IPS-NIHi7 (cell line): Measurements from ENCODE around the gene RAD50.
"Not testable (repeated sequence)": the region's sequence is repeated elsewhere in the genome, so short reads cannot be mapped to it uniquely, and the experiment has no call there.

ENCODE experiments used
- DNase-seq: peaks from one replicate; pipeline ENCODE4 v3.0.0; 2012; ENCODE audit warnings: mixed read lengths; ENCODE audit errors: extremely low spot score

Gene RAD50

GRCh38 chr5:132556763-132557477 is at the start of gene RAD50:
RAD50 (plus strand) TSS chr5:132556977; CDS start chr5:132557325, 348 bp downstream.
- DNase-seq: peak; percentile 92

- no peak for DNase-seq
Measured at GRCh38 chr5:132510076-132510475, 46.7 kb upstream of the RAD50 start.

DNA sequence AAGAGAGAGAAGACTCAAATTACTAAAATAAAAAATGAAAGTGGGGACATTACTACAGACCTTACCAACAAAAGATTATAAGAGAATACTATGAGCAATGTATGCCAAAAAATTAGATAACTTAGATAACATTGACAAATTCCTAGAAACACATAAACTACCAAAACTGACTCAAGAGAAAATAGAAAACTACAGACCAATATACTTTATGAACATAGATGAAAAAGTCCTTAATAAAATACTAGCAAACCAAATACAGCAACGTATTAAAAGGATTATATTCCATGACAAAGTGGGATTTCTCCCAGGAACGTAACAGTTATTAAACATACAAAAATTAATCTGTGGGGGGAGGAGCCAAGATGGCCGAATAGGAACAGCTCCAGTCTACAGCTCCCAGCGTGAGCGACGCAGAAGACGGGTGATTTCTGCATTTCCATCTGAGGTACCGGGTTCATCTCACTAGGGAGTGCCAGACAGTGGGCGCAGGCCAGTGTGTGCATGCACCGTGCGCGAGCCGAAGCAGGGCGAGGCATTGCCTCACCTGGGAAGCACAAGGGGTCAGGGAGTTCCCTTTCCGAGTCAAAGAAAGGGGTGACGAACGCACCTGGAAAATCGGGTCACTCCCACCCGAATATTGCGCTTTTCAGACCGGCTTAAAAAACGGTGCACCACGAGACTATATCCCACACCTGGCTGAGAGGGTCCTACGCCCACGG is 43.0 kb upstream of the RAD50 start:
- not testable (repeated sequence) for DNase-seq

DNA sequence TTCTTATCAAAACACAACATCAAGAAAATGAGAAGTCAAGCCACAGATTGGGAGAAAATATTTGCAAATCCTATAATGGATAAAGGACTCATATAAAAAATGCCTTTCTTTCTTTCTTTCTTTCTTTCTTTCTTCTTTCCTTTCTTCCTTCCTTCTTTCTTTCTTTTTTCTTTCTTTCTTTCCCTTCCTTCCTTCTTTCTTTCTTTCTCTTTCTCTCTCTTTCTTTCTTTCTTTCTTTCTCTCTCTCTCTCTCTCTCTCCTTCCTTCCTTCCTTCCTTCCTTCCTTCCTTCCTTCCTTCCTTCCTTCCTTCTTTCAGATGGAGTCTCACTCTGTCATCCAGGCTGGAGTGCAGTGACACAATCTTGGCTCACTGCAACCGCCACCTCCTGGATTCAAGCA is 34.7 kb upstream of the RAD50 start:
- DNase-seq: not testable (repeated sequence)

- DNase-seq: not testable (repeated sequence)
Measured at GRCh38 chr5:132524877-132525276, 31.9 kb upstream of the RAD50 start.

GRCh38 chr5:132525299-132525724 is 31.5 kb upstream of the RAD50 start:
- DNase-seq: no peak

DNA sequence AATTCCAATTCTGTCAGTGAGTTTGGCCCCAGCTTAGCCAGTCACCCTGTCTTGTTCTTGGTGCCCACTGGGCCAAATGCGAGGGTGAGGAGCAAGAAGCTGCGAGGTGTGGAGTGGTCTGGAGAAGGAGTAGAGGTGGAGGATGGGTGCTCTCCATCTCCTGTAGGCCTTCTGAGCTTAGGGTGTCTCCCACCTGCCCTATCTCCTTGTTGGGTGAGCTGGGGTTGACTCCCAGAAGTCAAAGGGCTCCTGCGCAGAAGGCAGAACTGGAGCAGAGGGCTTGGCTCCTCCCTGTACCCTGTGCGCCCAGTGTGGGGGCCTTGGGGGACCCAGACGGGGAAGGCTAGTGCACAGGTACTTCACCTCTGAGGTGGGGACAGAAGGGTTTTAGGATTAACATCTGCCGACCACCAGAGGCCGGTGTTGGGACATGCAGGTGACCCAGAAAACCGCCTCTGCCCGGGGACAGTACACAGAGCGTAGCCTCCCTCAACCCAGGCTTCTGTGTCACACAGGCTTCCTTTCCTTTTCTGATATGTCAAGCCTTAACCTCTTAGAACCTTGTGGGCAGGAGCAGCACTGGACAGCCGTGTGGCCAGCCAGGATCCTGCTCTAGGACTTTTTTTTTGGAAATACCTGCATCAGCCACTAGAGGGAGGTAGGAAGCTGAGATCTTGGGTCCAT is 30.3 kb upstream of the RAD50 start:
- peak; percentile 77 for DNase-seq

DNA sequence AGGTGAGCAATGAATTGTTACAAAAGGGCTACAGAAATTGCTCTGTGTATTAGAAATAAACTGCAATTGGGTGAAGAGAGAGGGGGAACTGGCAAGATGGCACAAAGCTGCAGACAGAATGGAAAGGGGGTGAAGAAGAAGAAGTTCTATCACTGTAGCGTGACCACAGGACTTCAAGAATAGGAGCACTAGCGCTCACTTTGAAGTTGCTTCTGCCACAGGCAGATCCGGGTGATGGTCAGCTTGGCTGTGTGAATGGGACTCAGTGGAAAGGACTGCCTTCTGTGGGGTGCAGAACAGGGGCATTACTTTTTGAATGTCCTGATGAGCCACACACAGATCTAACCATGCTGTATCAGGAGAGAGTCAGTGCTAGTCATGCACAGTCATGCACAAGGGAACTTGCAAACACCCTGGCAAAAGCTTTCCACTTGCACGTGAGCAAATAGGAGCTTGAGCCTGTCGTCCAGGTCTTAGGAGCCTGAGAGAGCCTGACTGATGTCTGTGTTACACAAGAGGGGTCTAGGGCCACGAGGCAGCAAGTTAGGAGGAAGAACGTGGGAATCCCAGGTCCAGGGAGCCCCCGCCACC is 29.7 kb upstream of the RAD50 start:
- no peak for DNase-seq

GRCh38 chr5:132528021-132528420 is 28.8 kb upstream of the RAD50 start:
- DNase-seq: no peak

- DNase-seq: no peak
Measured at GRCh38 chr5:132528866-132529634, 27.7 kb upstream of the RAD50 start.

GRCh38 chr5:132530946-132531345 is 25.8 kb upstream of the RAD50 start:
- no peak for DNase-seq

DNA sequence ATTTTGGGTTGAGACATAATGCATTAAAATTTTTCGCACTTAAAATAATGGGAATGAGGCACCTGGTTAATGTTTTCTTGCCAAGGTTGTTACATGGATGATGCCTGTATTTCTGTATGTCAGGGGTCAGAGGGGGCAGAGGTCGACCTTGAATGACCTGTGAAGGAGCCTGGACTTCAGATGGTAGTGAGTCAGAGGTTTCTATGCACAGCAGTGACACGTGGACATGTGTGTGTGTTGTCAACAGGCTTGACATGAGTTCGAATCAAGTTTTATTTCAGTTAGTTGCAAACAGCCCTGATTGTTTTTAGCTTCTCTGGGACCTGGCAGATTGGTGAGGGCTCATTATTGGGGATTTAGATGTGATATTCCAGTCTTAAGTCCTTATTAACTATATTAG is 17.1 kb upstream of the RAD50 start:
- DNase-seq: no peak

- no peak for DNase-seq
Measured at GRCh38 chr5:132540149-132540548, 16.6 kb upstream of the RAD50 start.

DNA sequence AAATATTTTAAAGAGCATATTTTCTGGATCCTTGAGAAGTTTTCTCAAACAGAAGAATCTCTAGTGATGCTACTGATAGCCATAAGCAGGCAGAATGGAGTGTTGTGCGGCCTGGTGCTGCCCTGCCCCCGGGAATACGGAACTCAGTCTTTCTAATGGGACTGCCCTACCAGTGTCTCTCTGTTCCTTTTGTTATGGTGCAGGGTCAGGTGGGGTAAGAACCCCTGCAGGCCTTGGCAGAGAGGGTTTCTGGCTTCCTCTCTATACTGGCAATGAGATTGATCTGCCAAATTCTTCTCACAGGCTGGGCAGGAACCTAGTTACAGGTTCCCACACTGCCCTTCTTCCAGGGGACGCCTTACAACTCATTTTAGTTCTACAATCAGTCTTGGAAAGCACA is 16.0 kb upstream of the RAD50 start:
- no peak for DNase-seq

DNA sequence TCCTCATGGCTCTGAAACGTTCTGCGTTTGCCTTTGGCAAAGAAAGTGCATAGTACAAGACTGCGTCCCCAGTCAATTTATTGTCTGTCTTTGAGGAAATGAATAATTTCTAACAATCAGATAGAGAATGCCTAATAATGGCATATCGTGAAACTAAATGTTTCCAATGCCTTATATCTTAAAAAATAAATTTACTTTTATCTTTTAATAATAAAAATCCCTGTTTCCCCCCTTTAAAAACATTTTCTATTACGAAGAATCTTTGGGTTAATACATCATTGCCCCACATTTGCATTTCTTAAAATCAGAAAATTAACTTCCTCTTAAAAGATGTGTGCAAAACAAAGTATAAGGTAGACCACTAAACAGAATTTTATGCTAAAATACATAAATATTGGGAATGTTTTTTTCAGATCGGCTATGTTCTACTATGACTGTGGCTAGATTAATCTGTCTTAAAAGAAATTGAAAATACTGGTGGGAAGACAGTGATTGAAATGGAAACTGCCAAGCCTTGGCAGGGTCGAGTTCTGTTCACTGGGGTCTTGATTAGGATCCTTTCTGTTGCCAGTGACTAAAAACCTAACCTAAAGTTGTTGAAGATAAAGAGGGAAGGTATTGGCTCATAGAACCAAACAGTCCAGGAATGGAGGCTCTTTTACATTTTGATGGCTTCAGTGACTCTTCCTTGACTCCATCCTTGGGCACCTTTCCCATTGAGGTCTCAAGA is 13.1 kb upstream of the RAD50 start, which contains the start of gene IL5:
Gene IL5 (minus strand): TSS at position 51 of the 730 bp plus-strand sequence. CDS start 44 bp downstream, at position 7.
- no peak for DNase-seq

DNA sequence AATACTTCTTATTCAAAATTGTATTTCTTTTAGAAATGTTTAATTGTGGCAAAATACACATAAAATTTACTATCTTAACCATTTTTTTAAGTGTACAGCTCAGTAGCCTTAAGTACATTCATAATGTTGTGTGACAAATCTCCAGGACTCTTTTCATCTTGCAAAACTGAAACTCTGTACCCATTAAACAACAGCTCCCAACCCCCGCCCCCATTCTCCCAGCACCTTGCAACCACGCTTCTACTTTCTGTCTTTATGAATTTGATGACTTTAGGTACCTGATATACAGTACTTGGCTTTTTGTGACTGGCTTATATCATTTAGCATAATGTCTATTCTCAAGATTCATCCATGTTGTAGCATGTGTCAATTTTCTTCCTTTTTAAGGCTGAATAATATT is 10.7 kb upstream of the RAD50 start:
- no peak for DNase-seq

- DNase-seq: no peak
Measured at GRCh38 chr5:132547269-132547668, 9.5 kb upstream of the RAD50 start.

DNA sequence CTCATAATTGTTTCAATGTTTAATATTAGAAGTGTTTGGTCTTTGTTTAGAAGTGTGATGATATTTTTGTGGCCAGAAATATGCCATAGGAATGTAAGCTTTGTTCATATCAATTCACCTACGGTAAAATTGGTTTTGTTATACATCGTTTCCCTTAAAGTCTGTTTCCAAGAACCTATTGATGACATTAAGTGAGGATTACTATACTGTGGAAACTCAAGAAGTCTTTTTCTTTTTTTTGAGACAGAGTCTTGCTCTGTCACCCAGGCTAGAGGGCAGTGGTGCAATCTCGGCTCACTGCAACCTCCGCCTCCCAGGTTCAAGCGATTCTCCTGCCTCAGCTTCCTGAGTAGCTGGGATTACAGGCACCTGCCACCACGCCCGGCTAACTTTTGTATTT is 7.9 kb upstream of the RAD50 start:
- not testable (repeated sequence) for DNase-seq

GRCh38 chr5:132549576-132549975 is 7.2 kb upstream of the RAD50 start:
- DNase-seq: no peak

DNA sequence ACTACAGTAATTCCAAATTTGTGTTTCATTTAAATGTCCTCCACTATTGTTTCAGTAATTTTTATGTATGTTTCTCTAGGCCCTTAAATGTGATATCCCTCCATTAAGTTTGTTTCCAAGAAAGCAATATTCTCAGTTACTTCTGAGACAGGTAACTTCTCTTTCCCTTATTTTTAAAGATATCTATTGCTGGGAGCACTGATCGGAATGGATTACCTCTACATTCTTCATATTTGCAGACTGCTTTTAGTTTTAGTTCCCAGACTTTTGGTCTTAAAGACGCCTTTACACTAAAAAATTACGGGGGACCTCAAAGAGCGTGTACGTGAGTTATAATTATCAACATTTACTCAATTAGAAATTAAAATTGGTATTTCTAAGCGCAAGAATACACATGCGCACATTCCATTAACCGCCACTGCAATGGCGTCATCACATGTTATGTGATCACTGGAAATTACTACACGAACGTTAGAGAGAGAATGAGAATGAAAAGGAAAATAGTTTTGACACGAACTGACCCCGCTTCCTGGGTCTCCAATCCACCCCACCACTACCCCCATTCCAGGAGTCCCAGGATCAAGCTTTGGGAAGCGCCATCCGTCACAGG is 519 bp upstream of the RAD50 start:
- DNase-seq: no peak
